Measurements from ENCODE around the gene EPHB4. TPM values are rescaled to one million over a fixed set of nuclear protein-coding genes. Genes with fewer than 3 reads are reported as not detected.

The EPHB4 gene
- 10 to 100 TPM; 33.6 to 46.4 TPM for total RNA-seq

GRCh38 chr7:100827330-100828226, at the start of gene EPHB4:
TSS of gene EPHB4 (minus strand) at chr7:100827523. CDS start at chr7:100827030, 493 bp downstream.
- no peaks in the 10 kb centered on the region for H3K27me3 ChIP-seq
- H3K36me3 ChIP-seq (replicated peaks in 1 of 2; ENCODE audit: insufficient read depth in 1 of 2, low read depth in 2 of 2), result peaks cover 0 to 3% of the 10 kb centered on the region in 2 donors
- intact Hi-C loops (cut with DNase I), result no loop called here
- peak within 1 kb of the TSS; percentile 73 to 82 (median 76) for H3K27ac ChIP-seq
- 1 to 2% methylated on average over 24 to 60 of the region's 80 CpGs for WGBS, 2 donors
- DNase-seq, result peak; percentile 78 to 88 (median 87)
- peak; percentile 77 for ATAC-seq
- peak within 1 kb of the TSS; percentile 48 to 56 for H3K4me3 ChIP-seq
- TF ChIP-seq POLR2A (IDR thresholded peaks at IDR 0.05), result peak; percentile 20 to 43 (median 41)
- TF ChIP-seq CTCF (IDR thresholded peaks at IDR 0.05), result peak in 3 of 7 experiments; percentile 14 to 23 (median 17)
- no peaks in the 10 kb centered on the region for H3K9me3 ChIP-seq
- H3K4me1 ChIP-seq, result peaks cover 63% of the 10 kb centered on the region

GRCh38 chr7:100875356-100875751, 48.0 kb upstream of the EPHB4 start:
- intact Hi-C loops (cut with DNase I), result no loop called here
- Histone ChIP-seq H3K4me3 (peak overlapping the region; percentile 69 to 94), H3K4me1 (peaks cover 48% of the 10 kb centered on the region), H3K36me3 (replicated peaks in 1 of 2; ENCODE audit: insufficient read depth in 1 of 2, low read depth in 2 of 2) (peaks cover 0 to 11% of the 10 kb centered on the region in 2 donors), H3K9me3 (no peaks in the 10 kb centered on the region), H3K27ac (peak overlapping the region; percentile 79 to 96 (median 89)), H3K27me3 (no peaks in the 10 kb centered on the region)
- DNase-seq (peak in 3 of 4 donors; percentile 47), ATAC-seq (peak; percentile 36)
- no peak for TF ChIP-seq POLR2A (IDR thresholded peaks at IDR 0.05)
- no peak for TF ChIP-seq CTCF (IDR thresholded peaks at IDR 0.05)
- 0 to 1% methylated on average over 18 to 35 of the region's 39 CpGs for WGBS, 2 donors

- ATAC-seq, result peak; percentile 98
These were observed 47.4 kb upstream of the EPHB4 start, which contains the start of gene SRRT for GRCh38 chr7:100874577-100875355. TSS of gene SRRT (plus strand) at chr7:100875103. CDS start at chr7:100875591, 488 bp downstream.

GRCh38 chr7:100874300-100874576, 46.9 kb upstream of the EPHB4 start:
- H3K27ac ChIP-seq, result peak overlapping the region; percentile 79 to 96 (median 89)
- DNase-seq, result no peak
- H3K4me3 ChIP-seq, result peak overlapping the region; percentile 34 to 94
- peaks cover 45% of the 10 kb centered on the region for H3K4me1 ChIP-seq
- H3K27me3 ChIP-seq, result no peaks in the 10 kb centered on the region
- H3K36me3 ChIP-seq (replicated peaks in 1 of 2; ENCODE audit: insufficient read depth in 1 of 2, low read depth in 2 of 2), result peaks cover 0 to 11% of the 10 kb centered on the region in 2 donors
- no peak for ATAC-seq
- no peak for TF ChIP-seq CTCF (IDR thresholded peaks at IDR 0.05)
- TF ChIP-seq POLR2A (IDR thresholded peaks at IDR 0.05), result no peak
- intact Hi-C loops (cut with DNase I), result no loop called here
- no peaks in the 10 kb centered on the region for H3K9me3 ChIP-seq
- WGBS, 2 donors, result 49 to 51% methylated on average over 6 to 8 of the region's 8 CpGs

More at GRCh38 chr7:100874577-100875355, 47.4 kb upstream of the EPHB4 start, which contains the start of gene SRRT:
- Histone ChIP-seq H3K36me3 (replicated peaks in 1 of 2; ENCODE audit: insufficient read depth in 1 of 2, low read depth in 2 of 2) (peaks cover 0 to 11% of the 10 kb centered on the region in 2 donors), H3K9me3 (no peaks in the 10 kb centered on the region), H3K4me3 (peak within 1 kb of the TSS; percentile 69 to 94), H3K4me1 (peaks cover 44% of the 10 kb centered on the region), H3K27ac (peak within 1 kb of the TSS; percentile 79 to 96 (median 89)), H3K27me3 (no peaks in the 10 kb centered on the region)
- peak; percentile 92 to 98 (median 98) for TF ChIP-seq POLR2A (IDR thresholded peaks at IDR 0.05)
- peak in 6 of 7 experiments; percentile 30 to 86 (median 82) for TF ChIP-seq CTCF (IDR thresholded peaks at IDR 0.05)
- DNase-seq, result peak; percentile 98 to 99 (median 99)
- 2 to 9% methylated on average over 10 to 76 of the region's 79 CpGs for WGBS, 2 donors
- intact Hi-C loops (cut with DNase I), result no loop called here
